GM12864 (cell line): ENCODE results near the gene STX19.

Experiments
- DNase-seq: peaks from one replicate; pipeline ENCODE4 v3.0.0-alpha.2; 2011; ENCODE audit warnings: low read depth
- H3K4me3 ChIP-seq: 2 replicates; pipeline ENCODE4 v1.5.1; 2011; ENCODE audit warnings: mild to moderate bottlenecking, low read depth, low read length, control low read depth
- TF ChIP-seq, protein P1 (sequence below): IDR thresholded peaks from 2 replicates; pipeline ENCODE4 v1.5.1; 2011; ENCODE audit warnings: low read depth, mild to moderate bottlenecking, moderate library complexity, low read length, control low read depth, inconsistent platforms; ENCODE audit errors: missing control alignments

The STX19 gene

DNA sequence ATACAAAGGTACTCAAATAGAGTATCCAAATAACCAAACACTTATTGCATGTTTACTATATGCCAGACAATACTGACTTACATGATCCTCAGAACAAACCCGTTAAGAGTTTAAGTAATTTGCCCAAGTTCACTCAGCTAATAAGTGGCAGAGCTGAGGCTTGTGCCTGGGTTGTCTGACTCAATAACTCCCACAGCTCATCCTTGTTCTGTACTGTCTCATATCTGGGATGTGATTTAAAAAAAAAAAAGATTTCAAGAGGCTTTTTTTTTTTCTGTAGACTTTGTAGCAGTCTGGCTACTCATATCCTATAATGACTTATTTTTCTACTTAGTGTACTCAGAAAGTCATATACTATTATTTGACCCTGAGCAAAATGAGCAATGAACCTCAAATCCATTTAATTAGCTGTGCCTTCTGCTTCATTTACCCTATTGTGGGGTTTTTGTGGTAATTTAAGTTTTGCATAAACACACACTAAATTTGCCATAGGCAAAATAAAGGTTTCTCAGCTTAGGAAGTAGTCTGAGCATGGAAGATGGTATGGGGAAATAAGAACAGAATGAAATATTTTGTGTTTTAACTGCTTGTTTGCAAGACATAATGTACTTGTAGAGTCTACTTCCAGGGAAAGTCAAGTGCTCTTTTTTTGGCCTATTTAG, 37.6 kb upstream of the STX19 start:
- no peak overlapping the region for H3K4me3 ChIP-seq
- TF ChIP-seq, protein P1, sequence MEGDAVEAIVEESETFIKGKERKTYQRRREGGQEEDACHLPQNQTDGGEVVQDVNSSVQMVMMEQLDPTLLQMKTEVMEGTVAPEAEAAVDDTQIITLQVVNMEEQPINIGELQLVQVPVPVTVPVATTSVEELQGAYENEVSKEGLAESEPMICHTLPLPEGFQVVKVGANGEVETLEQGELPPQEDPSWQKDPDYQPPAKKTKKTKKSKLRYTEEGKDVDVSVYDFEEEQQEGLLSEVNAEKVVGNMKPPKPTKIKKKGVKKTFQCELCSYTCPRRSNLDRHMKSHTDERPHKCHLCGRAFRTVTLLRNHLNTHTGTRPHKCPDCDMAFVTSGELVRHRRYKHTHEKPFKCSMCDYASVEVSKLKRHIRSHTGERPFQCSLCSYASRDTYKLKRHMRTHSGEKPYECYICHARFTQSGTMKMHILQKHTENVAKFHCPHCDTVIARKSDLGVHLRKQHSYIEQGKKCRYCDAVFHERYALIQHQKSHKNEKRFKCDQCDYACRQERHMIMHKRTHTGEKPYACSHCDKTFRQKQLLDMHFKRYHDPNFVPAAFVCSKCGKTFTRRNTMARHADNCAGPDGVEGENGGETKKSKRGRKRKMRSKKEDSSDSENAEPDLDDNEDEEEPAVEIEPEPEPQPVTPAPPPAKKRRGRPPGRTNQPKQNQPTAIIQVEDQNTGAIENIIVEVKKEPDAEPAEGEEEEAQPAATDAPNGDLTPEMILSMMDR = no peak
- no peak for DNase-seq

GRCh38 chr3:94065122-94065521, 36.7 kb upstream of the STX19 start:
- TF ChIP-seq, protein P1 = no peak
- DNase-seq = no peak
- H3K4me3 ChIP-seq = no peak overlapping the region

DNA sequence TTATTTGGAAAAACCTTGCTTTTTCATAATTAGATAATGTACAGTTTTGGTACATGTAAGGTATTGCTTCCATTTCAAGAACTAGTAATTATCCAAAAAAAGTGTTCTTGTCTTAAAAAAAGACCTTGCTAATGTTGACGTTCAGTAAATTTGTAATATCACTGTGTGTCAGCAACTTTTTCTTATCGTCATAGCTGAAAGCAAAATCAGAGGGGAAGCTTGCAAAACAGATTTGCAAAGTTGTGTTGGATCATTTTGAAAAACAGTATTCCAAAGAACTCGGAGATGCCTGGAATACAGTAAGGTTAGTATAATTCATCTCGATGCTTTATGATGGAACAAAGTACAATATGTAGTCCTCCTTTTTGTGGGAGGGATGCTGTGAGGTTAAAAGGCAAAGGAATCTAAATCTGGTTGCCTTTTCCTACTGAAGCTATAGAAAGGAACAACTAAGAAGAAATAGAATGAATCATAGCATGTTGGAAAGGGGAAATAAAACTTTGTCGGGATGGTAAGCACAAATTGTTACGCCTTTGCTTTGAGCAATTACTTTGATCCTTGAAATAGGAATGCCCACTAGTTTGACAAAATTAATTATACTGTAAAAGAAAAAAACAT, 36.0 kb upstream of the STX19 start:
- TF ChIP-seq, protein P1 = no peak
- DNase-seq = no peak
- H3K4me3 ChIP-seq = peak overlapping the region; percentile 80; the same call in 1 of the 2 replicates

- H3K4me3 ChIP-seq = peak overlapping the region; percentile 80
- no peak for DNase-seq
- TF ChIP-seq, protein P1 = no peak
These were observed 35.2 kb upstream of the STX19 start for GRCh38 chr3:94063496-94064119.

- H3K4me3 ChIP-seq = peak within 1 kb of the TSS; percentile 80
- peak; percentile 97 for DNase-seq
- TF ChIP-seq, protein P1 = no peak
These were observed 34.4 kb upstream of the STX19 start, which contains the start of the genes DHFR2 and NSUN3 for GRCh38 chr3:94062513-94063404. Gene DHFR2, minus strand, starts transcription at chr3:94062916. Its CDS starts 1,405 bp downstream, at chr3:94061511. Gene NSUN3, plus strand, starts transcription at chr3:94063061. Its CDS starts 66 bp downstream, at chr3:94063127.

DNA sequence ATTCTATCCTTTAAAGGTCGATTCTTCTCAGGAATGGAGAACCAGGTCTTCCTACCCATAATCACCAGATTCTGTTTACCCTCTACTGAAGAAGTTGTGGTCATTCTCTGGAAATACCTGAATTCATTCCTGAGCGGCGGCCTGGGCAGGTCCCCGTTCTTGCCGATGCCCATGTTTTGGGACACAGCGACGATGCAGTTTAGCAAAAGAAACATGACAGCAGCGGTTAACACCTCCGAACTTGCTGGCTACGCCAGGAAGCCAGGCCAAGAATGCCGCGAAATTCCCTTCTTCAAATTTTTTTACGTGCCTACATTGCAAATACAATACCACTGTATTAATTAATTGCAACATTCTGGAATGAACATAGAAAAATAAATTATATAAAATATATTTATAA, 32.9 kb upstream of the STX19 start:
- no peak for DNase-seq
- TF ChIP-seq, protein P1 = no peak
- no peak overlapping the region for H3K4me3 ChIP-seq
